ENCODE results near the gene DKK3.

Gene DKK3

DNA sequence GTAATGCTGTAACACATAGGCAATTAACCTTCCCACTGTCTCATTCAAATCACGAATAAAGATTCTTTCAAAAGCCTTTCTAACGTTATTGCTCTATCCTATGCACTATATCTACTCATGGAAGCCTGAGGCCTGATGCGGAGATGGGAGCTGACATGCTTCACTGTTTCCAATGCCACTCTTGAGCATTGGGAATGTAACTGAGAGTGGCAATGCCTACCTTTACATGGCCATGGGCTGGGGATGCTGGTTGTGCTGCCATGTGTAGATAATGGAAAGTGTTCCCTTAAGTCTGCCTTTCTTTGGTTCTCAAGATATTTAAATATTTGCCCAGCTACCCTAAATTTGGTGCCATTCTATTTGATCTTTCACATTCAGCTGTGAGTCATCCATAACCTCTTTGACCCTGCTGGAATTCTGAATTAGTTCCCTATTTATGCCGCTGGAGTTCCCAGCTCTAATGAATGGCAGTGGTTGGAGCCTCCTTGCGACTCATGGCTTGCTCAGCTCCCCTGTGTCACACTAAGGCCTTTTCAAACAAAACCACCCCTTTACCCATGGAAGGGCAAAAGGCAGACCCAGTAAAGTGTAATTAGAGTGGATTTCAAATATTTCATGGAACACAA is 21.4 kb upstream of the DKK3 start:
- DNase-seq = no peak

DNA sequence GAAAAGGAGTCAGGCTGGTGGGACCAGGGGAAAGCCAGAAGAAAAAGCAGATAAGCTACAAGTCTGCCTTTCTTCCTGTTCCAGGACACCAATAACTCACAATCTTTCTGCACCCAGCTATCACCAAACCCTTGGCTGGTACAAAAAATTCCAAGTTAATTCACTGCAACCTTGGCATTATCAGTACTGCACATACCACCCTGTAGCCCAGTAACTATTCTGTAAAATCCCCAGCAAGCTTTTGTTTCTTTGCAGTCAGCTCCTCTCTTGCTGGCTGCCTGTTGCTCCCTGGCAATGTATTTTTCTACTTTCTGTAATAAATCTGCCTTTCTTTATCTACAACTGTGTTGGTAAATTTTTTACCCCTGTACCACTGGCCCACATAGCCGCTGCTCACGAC is 20.7 kb upstream of the DKK3 start:
- no peak for DNase-seq

DNA sequence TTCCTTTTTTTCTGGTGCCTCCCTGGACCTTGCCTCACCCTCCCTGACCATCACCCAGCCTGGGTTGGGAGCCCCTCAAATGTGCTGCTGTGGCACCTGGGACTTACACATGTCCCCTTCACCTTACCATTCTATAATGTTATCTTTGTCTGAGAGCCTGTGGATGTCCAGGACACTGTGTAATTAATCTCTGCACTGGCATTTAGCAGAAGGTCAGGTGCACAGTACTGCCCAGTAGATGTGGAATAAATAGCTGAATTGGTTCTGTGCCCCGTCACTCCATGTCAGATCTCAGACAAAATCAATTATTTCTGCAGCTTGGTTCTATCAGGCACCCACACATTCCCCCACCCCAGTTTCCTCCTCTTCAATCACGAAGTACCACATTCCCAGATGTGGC is 19.9 kb upstream of the DKK3 start:
- no peak for DNase-seq

DNA sequence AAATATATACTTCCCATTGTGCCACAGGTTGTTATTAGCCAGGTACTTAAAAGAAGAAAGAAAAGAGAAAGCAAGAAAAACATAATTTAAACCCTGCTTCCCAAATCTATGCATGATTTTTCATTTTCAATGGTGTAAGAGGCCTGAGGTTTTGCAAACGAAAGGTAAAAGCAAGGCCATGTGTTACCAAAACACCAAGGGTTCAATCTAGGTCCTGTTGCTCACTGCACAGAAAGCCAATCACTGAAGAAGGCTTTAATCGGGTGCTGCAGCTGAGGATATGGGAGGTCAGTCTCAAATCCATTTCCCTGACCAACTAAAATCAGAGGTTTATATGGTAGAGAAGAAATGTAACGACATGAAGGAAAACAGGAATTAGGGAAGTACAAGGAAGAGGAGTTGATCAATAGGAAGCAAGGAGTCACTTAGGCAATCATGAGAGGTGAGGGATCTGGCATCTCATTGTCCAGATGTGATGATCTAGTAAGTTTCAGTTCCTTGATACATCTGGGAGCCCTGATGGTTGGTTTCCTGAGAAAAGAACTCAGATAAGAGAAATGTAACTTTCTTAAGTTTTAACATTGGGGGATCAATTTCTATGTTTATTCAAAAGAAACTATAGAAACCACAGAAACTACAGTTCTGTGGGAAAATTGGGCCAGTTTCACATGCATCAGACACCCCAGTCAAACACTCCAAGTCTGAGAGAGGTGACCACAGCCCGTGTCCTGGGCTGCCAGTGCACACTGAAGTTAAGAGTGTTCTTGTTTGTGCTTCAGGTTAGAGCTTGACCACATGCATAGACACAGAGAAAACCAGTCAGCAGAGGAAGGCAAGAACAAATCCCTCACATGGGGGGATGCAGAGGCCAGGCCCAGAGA is 18.1 kb upstream of the DKK3 start:
- no peak for DNase-seq

DNA sequence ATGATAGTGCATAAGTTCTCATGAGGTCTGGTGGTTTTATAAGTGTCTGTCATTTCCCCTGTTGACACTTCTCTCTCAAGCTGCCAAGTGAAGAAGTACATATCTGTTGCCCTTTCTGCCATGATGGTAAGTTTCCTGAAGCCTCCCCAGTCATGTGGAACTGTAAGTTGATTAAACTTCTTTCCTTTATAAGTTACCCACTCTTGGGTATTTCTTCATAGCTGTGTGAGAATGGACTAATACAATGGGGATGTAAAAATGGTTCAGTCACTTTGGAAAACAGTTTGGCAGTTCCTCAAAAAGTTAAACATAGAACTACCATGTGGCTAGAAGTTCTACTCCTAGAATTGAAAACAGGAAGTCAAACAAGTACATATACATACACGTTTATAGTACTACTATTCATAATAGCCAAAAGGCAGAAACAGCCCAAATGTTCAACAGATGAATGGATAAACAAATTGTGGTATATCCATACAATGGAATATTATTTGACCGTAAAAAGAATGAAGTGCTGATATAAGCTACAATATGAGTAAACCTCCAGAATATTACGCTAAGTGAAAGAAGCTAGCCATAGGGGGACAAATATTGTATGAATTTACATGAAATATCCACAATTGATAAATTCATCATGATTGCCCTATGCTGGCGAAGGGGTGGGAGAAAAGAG is 16.0 kb upstream of the DKK3 start:
- DNase-seq = no peak

DNA sequence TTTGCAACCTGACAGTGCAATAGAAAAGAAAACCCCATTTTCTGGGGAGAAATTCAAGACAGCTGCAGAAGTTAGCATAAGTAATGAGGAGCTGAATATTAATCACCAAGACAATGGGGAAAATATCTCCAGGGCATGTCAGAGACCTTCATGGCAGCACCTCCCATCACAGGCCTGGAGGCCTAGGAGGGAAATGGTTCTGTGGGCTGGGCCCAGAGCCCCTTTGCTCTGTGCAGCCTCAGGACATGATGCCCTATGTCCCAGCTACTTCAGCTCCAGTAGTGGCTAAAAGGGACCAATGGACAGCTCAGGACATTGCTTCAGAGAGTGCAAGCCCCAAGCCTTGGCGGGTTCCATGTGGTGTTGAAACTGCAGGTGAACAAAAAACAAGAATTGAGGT is 14.6 kb upstream of the DKK3 start:
- DNase-seq = no peak

DNA sequence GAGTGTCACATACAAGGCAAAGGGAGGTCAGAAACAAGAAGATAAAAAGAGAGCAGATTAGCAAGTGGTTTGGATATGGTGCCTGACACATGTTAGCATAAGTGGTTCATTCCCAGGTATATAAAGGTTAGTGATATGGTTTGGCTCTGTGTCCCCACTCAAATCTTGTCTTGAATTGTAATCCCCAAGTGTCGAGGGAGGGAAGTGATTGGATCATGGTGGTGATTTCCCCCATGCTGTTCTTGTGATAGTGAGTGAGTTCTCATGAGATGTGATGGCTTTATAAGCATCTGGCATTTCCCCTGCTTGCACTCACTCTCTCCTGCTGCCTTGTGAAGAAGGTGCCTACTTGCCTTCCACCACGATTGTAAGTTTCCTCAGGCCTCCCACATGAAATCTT is 12.1 kb upstream of the DKK3 start:
- DNase-seq = no peak

DNA sequence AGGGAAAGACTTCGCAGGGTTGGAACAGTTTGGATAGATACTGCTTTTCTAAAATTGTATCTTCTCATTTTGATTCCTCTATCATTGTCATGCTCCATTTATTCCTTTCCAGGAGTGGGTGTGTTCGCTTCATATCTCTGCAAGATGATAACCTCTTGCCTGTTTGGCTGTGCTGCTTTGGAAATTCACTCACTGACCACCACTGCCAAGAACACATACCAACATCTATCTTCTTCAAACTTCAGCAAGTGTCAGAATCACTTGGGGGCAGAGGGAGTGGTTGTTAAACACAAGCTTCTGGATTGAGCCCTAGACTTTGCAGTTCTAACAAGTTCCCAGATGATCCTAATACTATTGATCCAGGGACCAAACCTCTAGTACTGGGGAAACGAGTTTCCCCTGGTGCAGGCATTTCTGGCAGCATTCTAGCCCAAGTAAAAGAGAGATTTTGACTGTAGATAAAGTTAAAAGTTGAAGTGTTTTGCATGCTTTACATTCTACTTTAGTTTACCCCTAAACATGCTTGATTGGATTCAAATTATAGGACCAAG is 11.5 kb upstream of the DKK3 start:
- DNase-seq = no peak

DNA sequence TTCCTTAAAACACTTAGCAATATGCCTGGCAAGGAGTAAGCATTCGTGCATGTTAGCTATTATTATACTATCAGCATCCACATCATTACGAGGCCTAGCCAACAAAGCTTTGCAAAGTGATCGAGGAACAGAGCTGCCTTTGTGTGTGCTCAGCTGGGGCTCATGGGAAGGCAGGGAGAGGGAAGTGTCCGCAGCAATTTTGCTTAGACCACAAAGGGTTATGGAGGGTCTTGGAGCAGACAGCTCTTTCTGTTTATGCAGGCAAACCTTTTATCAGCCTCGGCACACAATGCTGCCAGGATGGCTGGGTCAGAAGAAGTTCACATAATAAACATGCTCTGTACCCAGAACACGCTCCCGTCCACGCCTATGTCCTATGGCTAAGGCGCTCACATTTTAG is 10.9 kb upstream of the DKK3 start:
- no peak for DNase-seq

DNA sequence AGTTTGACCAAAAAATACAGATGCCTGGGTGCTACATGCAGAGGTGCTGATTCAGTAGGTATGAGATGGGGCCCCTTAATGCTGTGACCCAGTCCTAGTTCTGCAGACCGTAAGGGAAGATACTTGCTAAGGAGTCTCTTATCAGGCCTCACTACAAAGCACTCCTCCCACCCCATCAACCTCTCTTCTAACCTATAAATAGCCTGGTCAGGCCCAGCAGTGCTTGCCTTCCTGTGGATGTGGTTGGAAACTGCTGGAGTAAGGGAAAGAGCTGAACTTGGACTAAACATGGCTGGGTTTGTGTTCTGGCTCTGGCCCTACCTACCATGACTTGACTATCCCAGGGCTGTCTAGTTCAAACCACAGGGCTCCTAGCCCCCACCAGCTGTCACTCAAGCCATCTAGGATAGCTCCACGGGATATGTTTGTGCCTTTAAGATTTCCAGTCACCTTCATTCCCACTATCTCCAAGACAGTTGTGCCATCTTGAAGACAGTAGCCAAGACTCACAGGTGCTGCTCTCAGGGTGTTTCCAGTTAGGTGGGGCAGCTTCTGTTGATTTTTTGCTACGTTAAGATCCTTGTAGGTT is 9.5 kb upstream of the DKK3 start:
- DNase-seq = no peak

DNA sequence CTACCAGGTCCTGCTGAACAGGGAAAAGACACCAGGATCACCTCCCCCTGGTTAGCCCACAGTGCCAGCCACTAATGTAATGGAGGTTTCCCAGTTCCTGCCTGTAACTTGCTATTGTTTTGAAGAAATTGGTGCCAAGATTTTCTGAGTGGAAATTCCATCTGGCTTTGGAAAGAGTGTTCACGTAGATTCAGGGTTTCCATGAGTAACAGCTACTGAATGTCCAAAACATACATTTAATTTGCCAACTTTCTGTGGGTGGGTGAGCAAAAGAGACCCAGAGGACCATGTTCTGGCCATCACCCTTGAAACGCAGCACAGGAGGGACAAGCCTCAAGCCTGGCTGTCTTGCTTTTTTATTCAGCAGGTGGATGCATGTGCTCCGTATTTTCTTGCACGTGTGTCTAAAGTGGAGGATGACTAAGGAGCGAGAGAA is 8.8 kb upstream of the DKK3 start:
- no peak for DNase-seq

DNA sequence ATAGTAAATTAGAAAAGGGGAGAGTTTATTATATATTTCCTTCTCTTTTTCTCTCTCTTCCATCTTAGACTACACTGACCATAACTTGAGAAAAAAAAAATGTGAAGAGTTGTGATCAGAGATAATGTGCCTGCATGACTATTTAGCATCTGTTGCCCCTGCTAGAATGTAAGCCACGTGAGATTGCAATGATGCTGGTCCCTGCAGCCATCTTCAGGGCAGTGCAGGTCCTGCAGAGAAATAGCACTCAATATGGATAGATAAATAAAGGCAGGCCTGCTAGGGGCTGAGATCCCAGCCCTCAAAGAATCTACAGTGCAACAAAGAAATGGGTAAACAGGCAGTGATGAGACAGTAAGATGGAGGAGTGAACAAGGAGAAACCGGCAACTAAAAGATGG is 7.8 kb upstream of the DKK3 start:
- DNase-seq = no peak

DNA sequence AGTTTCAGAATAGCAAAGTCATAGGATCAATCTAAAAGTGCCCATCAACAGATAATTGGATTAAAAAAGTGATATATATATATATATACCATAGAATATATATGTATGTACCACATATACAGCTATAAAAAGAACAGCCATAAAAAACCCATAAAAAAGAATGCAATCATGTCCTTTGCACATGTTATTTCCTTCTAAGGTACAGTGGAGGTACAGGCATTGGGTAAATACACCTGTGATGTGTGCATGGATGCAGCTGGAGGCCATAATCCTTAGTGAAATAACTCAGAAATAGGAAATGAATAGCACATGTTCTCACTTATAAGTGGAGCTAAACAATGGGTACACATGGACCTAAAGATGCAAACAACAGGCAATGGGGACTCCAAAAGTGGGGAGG is 7.1 kb upstream of the DKK3 start:
- DNase-seq = no peak

DNA sequence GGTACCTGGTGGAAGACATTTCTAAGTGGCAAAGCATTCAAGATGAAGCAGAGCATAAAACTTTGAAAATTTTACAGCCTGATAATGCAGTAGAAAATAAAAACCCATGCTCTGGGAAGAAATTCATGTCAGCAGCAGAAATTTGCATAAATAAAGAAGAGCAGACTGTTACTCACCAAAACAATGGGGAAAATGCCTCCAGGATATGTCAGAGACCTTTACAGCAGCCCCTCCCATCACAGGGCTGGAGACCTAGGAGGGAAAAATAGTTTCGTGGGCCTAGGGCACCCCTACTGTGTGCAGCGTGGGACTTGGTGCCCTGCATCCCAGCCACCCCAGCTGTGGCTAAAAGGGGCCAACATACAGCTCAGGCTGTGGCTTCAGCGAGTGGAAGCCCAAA is 5.4 kb upstream of the DKK3 start:
- DNase-seq = no peak

DNA sequence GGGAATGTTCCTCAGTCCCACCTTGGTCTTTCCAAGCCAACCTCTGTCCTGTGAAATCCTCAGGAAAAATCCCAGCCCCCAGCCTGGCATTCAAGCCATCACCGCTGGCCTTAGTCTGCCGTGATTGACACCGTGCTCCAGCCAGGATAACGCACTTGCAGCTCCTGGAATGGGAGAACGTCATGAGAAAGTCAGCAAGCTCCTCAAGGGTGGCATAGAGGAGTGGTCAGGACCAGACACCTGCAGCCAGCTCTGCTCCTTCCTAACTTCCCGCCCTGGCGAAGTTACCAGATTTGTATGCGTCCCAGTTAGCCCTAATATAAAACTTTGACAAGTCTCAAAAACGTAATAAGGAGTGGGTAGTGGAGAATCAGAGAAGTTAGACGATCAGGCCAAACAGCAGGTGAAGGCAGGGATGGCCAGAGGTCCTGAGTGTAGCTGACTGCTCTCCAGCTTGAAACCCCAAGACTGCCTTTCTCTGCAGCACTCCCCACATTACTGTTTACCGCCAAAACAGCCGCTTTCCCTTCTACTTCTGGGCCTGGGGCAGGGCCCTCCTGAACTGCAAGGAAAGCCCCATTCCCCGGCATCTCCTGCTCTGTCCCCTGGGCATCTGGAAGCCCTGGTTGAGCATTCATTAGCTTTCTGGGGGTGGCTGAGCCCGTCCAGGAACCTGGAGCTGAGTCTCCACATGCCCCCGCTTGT is 1.3 kb upstream of the DKK3 start:
- no peak for DNase-seq

DNA sequence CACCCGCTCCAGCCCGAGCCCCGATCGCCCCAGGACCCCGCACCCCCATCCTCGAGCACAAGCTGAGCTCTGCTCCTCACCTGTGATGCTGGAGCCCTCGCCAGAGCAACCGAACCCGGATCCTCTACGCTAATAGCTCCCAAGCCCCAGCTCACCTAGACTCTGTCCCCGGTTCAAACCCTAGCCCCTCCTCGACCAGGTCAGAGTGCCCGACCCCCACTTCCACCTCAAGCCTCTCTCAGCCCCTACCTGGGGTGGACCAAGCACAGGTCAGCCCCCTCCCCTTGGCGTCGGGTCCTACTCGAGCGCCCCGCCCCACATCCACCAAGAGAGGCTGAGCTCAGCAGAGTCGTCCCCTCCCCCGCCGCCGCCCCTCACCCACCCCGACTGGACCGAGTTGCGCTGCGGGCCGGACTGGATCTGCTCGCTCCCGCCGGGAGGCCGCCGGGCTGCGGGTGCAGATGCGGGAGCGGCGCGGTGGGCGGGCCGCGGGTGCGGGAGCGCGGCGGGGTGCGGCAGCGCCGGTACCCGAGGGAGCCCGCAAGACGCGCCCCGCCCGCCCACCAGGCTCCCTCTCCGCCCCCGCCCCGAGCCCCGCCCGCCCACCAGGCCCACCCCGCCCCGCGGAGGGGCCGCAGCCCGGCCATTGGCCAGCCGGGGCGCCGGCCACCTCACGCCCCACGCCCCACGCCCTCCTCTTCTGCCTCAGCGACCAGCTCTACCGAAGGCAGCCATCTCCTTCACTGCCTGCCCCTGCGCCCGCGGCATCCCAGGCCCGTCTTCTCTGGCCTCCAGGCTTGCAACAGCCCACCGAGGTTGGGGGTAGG is 577 bp upstream of the DKK3 start:
- DNase-seq = no peak

DNA sequence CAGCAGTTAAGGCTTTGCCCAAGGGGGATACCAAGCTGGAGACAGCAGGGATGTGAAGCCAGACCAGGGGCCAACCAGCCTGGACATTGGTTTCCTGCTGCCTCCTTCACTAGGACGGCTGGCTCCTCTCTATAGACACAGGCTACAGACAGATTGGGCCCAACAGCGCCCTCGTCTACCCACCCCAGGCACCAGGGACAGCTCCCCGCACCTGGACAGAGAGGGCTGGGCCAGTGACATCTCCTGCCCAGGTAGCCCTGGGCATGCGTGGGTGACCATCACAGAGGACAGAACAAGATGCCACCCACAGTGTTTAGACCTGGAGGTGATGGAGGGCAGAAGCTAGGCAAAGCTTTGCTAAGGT is 1.2 kb downstream of the DKK3 start:
- no peak for DNase-seq

DNA sequence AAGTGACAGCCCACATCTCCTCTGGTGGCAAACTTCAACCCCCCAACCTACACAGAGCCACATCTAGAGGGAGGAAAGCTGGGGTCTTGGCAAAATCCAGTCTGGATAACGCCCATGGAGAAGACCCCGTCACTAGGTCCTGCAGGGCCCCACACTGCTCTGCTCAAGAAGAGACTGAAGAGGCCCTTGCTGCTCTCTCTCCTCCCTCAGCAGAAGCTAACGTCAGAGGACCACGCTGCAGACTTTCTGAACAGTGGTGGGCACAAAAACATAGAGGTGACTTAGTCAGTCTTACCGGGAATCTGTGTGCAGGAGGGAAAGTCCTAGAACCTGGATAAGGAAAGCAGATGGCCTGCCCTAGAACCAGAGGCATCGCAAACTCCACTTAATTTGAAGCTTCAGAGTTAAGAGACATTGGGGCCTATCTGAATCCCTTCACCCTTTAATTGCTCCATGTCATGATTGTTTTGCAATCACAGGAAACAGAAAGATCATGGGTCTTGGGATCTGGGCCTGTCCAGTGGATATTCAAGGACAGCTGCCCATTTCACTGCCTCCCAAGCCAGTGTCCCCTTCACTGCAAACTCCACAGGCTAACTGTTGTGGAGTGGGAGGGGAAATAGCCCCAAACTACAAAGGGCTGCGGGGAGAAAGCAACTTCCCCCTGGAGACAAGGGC is 1.7 kb downstream of the DKK3 start:
- no peak for DNase-seq

DNA sequence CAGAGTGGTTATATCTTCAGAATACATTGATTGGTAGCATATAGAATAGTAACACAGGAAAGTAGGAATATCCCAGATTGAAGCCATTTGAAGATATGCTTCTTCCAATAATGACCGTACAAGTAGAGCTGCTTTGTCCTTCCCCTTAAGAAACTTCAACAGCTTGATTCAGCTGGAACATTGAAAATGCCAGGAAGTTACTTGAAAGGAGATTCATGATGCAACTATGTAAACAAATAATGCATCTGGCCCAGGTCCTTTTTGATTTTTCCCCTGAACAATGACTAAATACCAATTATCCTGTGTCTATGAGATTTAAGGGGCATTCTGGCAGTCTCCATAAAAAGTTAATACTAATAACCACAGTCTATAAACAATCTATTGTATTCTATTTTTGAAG is 3.0 kb downstream of the DKK3 start:
- DNase-seq = no peak

DNA sequence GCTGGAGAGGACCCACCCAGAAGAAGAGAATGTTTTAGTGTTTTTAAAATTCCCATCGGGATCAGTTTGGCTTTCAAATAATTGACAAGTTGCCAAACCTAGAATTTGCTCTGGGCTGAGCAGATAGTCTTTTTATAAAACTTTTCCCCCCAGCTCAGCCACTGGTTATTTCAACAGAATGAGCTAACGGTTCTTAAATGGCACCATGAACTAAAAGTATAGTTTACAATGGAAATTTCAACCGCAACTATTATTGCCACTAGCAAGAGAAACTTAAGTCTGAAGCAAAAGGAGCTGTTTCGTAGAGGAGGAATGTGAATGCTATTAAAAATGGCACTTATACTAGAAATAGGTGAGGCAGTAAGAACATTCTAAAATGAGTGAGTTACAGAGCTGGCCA is 3.4 kb downstream of the DKK3 start:
- no peak for DNase-seq

DNA sequence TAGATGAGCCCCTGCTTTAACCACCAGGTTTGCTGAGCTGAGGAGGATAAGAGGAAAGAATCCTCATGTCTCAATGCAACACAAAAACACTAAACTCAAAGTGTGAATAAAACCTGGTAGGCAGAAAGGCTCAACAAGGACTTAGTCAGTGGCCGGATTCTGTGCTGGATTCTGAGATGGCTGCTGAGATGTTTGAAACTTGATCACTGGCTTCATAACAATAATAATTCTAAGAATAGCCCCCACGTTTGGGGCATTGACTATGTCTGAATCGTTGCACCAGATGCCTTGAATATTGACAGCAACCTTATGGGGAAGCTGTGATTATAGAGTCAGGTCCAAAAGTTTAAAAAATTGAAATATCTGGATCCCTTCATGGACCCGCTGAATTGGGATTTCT is 4.6 kb downstream of the DKK3 start:
- no peak for DNase-seq
